GM21717 (cell line): ENCODE results near the gene AMN1.
"Not testable (repeated sequence)": the region's sequence is repeated elsewhere in the genome, so short reads cannot be mapped to it uniquely, and the experiment has no call there.

Experiments
- ATAC-seq: cut with Tn5 transposase; IDR thresholded peaks from one replicate; pipeline ENCODE4 v1.9.1; 2021; ENCODE audit warnings: mild to moderate bottlenecking, moderate library complexity; ENCODE audit not compliant: unreplicated experiment

AMN1 gene

GRCh38 chr12:31687101-31687527 lies 41.7 kb downstream of the AMN1 start:
- ATAC-seq: peak; percentile 56

GRCh38 chr12:31685801-31686200 lies 43.0 kb downstream of the AMN1 start:
- no peak for ATAC-seq

GRCh38 chr12:31682136-31682962 lies 46.5 kb downstream of the AMN1 start:
- peak; percentile 89 for ATAC-seq

DNA sequence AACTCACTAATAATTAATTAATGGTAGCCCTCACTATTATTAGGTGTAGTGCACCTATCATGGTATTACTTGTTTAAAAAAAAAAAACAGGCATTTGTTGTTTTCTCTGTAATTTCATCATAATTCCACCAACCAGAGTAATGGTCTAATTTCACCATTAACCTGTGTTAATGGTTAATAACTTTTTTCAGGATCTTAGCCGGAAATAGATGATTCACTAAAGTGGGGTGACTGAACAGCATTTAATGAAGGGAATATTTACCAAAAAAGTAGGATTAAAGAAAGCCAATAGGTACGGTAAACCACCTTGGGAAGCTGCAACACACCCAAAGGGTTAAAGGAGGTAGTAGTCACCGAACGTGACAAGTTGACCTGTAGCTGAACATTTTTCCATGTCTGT lies 56.3 kb downstream of the AMN1 start:
- ATAC-seq: no peak

- ATAC-seq: not testable (repeated sequence)
Observed at GRCh38 chr12:31669582-31669981, 59.2 kb downstream of the AMN1 start.

DNA sequence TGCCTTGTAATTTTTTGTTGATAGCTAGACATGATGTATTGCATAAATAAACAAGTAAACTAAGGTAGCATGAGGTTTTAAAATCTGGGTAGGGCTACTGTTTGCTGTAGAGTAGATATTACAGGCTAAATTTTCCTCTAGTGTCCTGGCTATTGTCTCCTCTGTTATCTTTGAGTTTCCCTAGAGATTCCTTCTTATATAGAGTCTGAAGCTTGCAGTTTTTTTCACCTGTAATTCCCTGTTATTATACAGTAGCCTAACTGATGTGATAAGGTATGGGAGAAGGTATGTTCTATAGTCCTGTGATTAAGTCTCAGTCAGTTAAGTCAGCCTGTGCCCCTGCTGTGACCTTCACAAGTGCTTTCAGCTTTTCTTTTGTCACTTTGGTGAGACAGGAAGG lies 59.8 kb downstream of the AMN1 start:
- ATAC-seq: no peak

DNA sequence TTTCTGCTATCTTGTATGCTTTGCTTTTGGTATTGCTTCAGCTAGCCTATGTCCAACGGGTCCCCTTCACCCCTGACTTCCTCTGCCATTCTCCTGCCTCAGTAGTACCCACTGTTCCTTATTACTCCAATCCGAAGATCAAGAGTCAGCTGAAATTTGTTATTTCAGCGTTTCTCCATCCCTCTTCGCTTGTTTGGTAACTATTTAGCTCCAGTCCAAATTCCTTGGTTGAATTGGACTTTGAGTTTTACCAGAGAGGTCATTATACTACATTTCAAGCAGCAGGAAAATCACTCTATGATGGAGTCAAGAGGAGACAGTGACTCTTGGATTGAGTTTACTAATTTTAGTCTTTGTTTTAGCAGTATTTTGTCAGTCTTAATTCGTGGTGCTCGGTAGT lies 64.8 kb downstream of the AMN1 start:
- no peak for ATAC-seq

- no peak for ATAC-seq
Observed at GRCh38 chr12:31663576-31663975, 65.2 kb downstream of the AMN1 start.

GRCh38 chr12:31662176-31662849 lies 66.5 kb downstream of the AMN1 start:
- no peak for ATAC-seq

DNA sequence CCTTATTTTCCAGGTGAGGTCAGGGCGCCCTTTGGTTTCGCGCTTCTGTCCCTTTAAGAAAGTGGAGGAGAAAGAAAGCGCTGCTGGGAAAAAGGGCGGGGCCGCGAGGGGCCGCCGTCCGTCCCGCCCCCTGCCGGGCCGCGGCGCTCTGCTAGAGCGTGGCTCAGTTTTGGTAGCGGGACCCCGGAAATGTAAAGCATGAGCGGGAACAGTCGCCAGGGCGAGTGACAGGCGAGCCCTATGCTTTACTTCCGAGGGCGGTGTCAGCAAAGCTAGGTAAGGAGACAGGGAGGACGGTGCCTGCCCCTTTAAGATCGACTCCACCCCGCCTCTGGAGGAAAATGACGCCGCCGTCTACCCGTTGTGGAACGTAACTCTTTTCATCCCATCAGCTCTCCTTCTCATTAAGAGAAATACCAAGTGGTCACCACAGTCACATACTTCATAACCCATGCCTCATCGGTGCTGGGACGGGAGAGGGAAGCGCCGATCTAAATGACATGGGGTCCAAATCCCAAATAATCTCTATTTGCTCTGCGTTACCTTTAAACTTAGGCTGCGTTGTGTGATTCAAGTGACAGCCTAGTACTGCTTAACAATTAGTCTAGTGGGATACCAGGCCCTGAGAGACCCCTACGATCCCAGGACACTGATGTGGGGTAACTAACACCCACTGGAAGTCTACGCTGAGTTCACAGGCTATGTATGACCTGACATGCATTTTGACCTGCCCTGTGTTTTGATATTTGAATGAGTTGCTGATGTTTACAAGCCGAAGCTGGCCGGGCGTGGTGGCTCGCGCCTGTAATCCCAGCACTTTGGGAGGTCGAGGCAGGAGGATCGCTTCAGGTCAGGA lies 69.5 kb downstream of the AMN1 start, which contains the start of gene ETFBKMT:
Gene ETFBKMT (plus strand): TSS at position 602 of the 856 bp plus-strand sequence. CDS start 2,266 bp downstream, outside the sequence.
- peak; percentile 97 for ATAC-seq

DNA sequence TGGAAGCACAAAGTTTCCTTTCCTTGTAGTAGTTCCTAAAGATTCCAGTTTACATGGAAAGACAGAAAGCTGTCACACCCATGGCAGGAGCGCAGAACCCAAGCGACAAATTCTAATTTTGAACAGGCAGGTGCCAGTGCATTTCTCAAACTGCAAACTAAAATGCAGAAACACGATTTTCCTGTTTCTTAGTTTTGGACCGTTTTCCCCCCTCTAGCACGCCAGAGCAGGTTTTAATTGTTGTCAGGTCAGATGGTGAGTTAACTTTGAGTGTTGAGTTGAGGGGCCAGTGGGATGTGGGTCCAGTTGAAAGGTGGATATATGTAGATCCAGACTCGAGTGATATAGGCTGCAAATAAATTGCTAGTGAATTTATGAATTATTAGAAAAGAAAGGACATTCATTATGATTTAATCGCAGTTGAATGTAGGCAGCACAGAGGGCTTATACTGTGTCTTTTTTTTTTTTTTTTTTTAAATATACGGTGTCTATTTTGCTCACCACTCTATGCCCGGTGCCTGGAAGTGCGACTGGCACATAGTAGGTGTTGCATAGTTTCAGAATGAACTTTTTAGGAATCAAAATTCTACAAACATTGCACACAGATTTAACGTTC lies 70.2 kb downstream of the AMN1 start:
- ATAC-seq: peak; percentile 1

- no peak for ATAC-seq
Observed at GRCh38 chr12:31655792-31656191, 73.0 kb downstream of the AMN1 start.

- ATAC-seq: no peak
Observed at GRCh38 chr12:31655208-31655607, 73.6 kb downstream of the AMN1 start.

DNA sequence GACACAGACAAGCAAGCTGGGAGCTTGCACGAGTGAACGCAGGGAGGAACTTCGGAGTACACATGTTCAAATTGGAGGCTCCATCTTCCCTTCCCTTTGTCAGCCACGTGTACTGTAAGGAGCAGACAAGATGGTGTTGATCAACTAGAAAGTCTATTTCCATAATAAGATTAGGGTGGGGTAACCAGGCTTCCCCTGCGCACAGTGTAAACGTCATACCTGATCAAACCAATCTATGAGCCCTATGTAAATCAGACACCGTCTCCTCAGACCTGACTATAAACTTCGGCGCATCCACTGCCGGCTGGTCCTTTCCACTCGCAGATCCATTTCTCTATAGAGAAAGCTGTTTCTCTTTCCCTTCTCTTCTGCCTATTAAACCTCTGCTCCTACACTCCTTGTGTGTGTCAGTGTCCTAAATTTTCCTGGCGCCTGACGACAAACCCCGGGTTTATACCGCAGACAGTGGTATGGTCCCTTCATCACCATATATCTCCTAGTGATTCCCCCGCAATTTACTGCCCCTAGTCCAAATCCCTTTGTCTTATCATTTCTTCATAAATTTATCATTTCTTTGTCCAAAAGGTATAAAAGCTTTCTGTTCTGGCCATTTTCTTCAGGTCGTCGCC lies 76.8 kb downstream of the AMN1 start:
- no peak for ATAC-seq

DNA sequence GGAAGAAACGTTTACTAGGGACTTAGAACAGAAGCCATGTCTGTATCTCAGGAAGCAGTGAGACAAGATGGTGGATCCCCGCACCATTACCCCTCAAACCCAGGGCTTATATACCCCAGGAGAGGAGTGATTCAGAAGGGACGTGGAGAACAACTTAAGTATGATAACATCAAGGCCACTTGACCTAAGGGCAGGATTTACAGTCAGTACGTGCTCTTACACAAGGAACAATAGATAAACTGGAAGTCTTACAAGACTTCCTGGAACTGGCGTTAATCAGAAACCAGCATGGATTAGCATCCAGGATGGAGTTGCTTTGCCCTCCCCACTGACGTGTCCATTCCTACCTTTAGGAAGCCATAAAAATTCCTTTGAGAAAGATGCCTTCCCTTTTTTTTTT lies 77.9 kb downstream of the AMN1 start:
- ATAC-seq: no peak

GRCh38 chr12:31647086-31647491 lies 81.7 kb downstream of the AMN1 start:
- ATAC-seq: no peak

- no peak for ATAC-seq
Observed at GRCh38 chr12:31645924-31646323, 82.9 kb downstream of the AMN1 start.

GRCh38 chr12:31644536-31644935 lies 84.3 kb downstream of the AMN1 start:
- no peak for ATAC-seq

GRCh38 chr12:31641509-31642090 lies 87.2 kb downstream of the AMN1 start:
- ATAC-seq: no peak

GRCh38 chr12:31634620-31635019 lies 94.2 kb downstream of the AMN1 start:
- no peak for ATAC-seq
